Activated CD4-positive, alpha-beta T cell treated with anti-CD3 and anti-CD28 coated beads for 24 hours (primary cell): ENCODE data around the gene MOB1A.
"Not testable (repeated sequence)": the region's sequence is repeated elsewhere in the genome, so short reads cannot be mapped to it uniquely, and the experiment has no call there.

Experiments used
- DNase-seq, 2 donors: peaks; one replicate each; pipeline ENCODE4 v3.0.0-alpha.2; 2020; ENCODE audit warnings: low read depth in 2 of 2

The MOB1A gene

DNA sequence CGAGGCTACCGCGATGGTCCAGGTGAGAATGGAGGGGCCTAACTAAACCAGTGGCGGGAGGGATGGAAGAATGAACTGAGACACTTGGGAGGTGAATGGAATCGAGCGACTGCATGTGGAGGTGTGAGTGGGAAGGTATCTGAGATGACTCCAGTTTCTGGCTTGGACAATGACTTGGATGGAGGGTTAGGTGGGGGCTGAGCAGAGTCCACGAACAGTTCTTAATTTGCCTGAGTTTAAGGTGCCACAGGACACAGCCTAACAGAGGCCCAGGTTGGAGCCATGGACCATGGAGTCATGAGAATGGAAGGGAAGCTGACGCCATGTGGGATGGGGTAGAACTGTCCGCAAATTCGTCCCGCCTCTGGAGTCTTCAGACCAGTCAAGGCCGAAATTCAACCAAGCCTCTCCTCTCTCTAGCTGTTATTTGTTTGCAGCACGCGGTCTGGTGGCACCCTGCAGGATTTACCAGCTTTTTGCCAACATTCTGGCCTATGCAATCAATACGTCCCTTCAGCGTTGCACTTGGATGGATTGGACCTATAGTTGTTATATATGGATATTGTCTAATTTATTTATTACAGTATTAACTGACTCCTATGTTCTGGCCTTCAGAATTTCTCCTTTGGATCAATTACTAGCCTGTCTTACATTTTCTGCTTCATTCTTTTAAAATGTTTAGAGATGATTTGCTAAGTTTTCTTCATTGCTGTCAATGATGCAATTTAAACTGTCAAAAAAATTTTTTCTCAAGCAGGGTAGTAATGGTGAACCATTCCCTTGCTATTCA, 30.0 kb downstream of the MOB1A start:
- no peak for DNase-seq

DNA sequence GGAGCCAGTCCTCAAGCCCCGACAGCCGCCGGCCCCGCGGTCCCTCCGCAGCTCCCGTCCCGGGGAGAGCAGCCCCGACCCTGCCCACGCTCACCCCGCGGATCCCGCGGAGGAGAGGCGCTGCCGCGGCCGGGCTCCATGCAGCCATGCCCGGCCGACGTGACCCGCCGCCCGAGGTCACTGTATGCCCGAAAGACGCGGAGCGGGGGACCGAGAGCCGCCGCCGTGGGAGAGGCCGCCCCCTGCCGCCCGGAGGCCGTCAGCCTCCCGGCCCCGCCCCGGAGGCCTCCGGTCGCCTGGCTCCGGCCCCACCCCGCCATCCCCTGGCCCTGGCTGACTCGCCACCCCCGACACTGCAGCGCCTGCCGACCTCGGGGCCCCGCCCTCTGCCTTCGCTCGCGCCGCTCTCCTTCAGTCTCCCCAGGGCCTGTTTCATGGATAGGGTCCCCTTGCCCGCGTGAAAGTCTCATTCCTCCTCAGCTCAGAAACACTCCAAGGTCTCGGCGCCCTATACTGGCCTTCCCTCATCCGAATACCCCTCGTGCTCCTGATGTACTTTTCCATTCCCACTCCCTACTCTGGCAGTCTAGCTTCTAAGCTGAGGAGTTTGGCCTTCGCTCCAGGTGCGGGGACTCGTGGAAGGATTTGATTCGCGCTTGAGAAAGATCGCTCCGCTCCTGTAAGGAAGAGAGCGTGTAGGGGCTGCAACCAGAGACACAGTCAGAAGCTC, 30.8 kb downstream of the MOB1A start, which contains the start of gene BOLA3:
Gene BOLA3 (minus strand): TSS at position 186 of the 730 bp plus-strand sequence. CDS start 38 bp downstream, at position 148.
- DNase-seq: peak; percentile 72 to 85

DNA sequence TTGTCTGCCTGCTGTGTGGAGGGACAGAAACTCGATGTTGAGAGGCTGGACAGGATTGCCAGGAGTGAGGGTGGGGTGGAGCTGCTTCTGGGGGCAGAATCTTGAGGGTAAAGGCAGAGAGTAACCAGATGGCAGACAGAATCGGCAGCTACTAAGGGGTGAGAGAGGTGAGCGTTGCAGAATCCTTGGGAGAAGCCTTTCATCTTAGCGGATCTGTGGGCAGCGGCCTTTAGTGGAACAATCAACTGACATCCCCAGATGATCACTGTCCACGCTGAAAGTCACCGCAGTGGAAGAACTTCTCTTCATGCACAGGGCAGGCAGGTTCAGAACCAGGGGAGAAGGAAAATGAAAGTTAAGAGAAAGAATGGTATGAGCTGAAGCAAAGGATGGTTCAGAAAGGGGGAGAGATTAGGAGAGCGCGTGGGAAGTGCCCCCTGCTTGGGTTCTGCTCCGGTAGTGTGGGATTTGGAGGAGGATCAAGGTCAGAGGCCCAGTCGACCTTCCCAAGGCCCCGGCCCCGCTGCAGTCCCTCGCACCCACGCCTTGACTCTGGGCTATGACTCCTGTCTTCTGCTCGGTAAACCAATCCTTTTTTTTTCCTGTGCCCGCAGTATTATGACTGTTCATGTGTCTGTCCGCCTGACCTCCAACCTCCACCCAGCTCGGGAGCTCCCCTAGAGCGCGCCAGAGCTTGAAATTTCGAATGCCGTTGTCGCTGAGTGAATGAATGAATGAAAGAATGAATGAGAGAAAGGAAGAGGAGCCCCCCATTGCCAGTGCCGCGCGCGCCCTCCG, 31.6 kb downstream of the MOB1A start:
- peak in 1 of 2 donors; percentile 3 for DNase-seq

DNA sequence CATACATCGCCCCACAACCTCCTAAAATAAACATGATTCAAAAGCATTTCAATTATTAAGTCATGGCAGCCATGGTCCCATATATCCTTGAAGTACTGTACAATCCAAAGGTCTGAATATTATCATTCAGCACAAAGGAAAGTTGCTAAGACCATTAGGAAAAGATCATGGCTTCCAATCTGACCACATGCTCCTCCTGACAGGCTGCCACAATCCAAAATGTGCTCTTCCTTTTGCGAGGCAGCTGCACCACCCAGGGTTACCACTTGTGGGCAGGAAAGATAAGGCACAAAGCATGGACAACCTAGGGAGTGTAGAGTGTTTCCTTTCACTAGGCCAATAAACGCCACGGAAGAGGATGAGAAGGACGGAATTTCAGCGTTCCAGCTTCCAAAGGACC, 36.3 kb downstream of the MOB1A start:
- DNase-seq: no peak

DNA sequence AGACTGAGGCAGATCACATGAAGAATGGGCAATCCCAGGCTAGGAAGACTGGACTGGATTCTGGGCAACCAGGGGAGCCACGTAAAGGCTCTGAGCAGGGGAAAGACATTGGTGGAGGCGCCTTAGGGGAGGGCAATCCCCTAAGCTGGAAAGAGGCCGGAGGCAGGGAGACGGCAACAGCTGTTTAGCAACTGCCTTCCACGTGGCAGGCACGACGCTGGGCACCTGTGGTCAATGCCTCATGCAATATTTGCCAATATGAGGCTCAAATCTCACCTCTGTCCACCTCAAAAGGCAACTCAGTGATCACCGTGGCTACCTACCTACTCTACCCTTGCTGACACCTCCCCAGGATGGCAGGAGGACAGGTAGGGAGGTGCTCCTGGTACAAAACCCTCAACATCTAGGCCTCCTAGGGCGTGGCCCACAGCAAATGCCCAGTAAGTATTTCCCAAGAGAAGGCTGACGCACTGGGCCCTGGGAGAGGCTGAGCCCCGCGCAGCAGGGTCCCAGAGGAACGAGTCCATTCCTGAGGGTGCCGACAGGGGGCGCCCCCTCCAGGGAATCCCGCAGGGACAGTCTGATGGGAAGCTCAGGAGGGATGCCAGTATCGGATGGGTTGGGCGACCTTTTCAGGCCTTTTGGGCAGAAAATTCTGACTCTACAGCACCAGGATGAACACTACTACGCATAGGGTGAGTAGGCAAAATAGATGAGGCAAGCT, 39.9 kb downstream of the MOB1A start:
- no peak for DNase-seq

DNA sequence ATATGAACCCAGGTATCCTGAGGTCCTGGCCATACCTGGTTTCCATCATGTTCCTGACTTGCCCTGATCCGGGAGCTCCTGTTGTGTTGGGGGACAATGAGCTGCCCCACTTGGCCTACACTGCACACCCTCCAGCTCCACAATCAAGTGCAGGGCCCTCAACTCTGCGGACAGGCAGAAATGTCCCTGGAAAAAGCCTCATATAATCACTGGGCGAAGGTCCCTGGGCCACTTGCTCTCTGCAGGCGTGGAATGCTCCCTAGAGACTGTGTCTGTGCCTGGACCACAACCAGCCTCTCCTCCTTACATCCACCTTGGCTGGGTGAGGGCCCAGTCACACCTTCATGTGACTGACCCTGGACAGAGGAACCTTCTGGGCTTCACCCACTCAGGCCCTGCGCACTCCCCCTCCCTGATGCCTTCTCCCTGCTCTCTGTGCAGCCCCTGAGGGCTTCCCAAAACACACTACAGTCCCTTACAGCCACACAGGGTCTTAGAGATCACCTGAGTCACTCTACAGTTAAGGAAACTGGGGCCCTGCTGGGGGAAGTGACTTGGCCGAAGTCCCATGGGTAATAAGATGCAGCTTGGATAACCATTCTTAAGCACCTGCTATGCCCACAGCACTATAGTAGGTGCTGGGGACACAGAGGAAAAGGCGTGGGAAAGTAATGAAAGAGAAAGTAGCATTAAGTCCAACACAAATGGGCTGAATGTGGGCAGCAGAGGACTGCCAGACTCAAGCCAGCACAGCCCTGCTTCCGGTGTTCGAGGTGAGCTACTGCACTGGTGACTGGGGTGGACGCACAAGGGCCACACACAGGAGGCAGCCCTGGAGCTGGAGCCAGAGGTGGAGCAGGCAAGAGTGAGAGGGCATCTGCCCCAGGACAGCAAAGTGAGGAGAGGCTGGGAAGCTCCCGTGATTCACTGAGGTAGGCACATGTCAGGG, 40.8 kb downstream of the MOB1A start:
- no peak for DNase-seq

DNA sequence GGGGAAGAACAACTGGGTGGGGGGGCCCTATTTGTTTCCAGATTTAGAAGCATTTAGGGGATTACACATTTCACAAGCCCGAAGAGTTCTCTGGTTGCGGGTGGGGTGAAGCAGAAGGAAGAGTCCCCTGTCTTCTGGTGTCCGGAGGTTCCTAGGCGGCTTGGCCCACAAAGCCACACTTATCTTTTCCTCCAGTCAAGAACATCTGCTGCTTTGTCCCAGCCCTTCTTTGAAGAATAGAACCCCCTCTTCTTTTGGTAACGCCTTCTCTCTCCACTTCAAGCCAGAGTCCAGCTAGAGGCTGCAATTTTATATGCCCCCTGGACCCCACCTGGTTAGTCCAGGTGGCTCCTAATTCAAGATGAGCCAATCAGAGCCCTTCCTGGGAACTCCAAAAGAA, 46.8 kb downstream of the MOB1A start:
- no peak for DNase-seq

DNA sequence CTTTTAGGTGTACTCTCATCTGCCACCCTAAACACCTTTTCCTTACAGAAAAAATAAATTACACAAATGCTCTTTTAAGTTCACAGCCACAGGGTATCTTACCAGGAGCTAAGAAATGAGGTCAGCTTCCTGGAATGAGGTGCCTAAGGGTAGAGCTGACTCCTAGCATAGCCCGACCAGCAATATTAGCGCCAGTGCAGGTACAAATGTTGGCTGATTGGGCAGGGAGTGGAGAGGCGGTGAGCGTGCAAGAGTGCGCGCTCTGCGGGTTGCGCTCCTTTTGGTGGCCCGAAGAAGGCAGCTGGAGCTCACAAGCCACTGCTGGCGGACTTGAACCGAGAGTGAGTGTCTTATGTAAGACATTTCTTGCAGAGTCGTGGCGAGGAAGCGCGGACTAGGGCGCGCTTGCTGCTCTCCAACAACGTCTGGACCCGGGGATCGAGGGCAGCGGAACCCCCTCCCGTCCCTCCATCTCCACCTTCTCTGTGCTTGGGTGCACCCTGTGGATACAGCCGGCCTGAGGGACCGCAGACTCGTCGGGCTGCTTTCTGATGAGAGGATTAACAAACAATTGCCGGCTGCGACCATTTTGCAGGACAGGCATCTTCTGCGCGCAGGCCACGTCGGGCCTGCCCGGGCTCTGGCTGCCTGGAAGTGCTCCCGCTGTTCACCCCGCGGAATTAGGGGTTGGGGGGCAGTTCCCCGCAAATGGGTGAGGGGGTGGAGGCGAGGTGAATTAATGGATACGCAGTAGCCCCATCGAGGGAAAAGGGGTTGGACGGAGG, 48.3 kb downstream of the MOB1A start:
- DNase-seq: no peak

DNA sequence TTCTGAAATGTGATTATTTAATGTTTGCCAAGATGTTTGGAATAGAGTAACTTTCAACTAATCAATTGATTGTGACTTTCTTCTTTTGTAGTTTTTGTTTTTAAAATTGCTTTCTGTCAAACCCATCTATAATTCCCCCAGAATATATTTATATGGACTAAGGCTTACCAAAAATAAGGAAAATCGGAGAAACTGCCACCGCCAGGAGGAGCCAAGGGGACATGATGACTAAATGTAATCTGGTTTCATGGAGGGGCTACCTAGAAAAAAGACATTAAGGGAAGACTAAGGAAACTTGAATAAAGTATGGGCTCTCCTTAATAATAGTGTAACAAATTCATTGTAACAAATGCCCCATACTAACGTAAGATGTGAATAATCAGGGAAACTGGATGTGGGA, 50.5 kb downstream of the MOB1A start:
- no peak for DNase-seq

DNA sequence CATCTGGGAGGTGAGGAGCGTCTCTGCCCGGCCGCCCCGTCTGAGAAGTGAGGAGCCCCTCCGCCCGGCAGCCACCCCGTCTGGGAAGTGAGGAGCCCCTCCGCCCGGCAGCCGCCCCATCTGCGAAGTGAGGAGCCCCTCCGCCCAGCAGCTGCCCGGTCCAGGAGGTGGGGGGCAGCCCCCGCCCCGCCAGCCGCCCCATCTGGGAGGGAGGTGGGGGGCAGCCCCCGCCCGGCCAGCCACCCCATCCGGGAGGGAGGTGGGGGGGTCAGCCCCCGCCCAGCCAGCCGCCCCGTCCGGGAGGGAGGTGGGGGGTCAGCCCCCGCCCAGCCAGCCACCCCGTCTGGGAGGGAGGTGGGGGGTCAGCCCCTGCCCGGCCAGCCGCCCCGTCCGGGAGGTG, 54.7 kb downstream of the MOB1A start:
- DNase-seq: not testable (repeated sequence)

DNA sequence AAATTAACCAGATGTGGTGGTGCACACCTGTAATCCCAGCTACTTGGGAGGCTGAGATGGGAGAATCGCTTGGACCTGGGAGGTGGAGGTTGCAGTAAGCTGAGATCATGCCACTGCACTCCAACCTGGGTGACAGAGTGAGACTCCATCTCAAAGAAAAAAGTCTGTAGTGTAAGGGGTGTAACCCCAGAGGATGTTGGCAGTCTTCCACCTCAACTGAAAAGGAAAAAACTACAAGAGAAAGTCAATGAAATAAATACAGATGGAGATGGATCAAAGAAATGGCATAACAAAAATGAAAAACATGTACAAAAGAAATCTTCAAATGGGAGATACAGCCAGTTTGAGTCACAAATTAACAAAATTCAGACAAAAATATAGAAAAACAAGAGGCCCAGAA, 56.8 kb downstream of the MOB1A start:
- not testable (repeated sequence) for DNase-seq

DNA sequence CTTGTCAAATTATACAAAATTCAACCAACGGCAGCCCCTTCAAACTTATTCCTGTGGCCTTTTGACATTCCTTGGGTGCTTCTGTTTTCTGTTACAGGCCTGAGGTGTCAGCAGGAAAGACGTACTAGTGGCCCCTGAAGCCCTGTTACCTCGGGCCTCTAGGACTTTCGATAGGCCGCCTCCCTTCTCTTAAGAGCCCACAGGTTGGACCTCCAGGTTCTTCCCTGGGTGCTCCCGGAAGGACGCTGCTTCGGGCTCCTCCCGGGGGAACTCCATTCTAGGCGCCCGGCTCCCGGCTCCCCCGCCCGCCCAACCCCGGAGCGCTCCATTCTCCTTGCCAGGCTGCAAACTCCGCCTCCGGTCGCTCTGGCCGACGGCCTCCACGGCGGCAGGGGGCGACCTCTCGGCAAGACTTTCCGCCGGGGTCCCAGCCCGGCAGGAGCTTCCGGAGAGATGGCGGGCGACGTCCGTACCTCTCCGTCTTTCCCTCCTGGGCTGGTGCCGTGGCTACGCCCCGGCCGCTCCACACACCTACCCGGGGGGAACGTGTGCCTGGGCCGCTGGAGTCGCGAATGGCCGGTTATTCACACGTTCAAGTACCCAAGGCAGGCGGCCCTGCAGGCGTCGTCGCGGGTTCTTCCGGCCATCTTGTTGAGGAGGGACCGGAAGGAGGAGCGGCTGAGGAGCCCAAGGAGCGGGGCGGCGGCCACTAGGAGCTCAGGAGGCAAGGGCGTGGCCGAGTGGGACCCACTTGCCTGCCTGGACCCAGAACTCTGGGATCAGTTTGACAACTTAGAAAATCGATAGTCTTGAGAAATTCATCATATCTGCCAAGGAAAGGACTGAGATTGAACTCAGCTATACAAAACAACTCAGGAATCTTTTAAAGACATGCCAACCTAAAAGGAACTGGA, 58.5 kb downstream of the MOB1A start:
- DNase-seq: peak; percentile 77 to 78

DNA sequence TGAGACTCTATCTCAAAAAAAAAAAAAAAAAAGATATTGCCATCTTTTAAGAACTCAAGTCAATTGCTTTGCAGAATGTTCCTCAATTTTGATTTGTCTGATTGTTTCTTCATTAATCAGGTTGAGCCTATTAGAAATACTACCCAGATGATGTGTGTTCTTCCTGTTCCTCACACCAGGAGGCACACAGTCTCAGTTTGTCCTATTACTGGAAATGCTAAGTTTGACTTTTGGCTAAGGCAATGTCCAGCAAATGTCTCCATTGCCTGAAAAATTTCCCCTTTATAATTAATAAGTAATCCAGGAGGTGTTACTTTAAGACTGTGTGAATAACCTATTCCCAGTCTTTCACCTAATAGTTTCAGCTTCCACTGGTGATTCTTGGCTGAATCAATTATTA, 59.3 kb downstream of the MOB1A start:
- DNase-seq: no peak

DNA sequence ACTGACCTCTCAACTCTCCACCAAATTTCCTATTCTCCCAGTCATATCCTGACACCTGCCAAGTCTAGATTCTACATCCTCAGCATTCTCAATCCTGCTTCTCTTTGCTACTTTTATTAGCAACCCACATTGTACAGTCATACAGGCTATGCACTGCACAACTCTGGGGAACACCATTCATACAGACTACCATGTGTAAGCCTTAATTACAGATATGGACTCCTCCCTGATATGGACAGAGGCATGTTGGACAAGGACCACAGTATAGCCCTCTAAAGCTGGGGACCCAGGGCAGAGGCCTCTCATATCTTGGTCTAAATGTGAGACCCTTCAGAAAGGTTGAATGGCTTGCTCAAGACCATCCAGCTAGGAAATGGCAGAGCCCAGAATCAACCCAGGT, 67.3 kb downstream of the MOB1A start:
- DNase-seq: no peak

DNA sequence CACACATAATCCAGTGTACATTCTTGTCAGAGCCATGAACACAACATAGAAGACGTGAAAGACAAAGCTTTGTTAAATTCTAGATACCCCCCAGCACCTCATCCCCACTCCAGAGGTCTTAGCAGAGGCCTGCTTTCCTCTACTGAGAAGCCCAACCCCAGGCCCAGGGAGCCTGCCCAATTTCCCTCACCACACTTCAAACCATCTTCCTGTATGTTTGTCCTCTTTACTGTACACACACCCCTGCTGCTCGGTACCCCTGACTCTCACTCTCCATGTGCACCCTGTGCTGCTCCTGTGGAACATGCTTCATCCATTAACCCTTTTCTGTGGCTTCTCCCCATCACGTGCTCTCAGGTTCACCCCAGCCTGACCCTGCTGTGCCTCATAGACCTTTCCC, 68.1 kb downstream of the MOB1A start:
- no peak for DNase-seq

DNA sequence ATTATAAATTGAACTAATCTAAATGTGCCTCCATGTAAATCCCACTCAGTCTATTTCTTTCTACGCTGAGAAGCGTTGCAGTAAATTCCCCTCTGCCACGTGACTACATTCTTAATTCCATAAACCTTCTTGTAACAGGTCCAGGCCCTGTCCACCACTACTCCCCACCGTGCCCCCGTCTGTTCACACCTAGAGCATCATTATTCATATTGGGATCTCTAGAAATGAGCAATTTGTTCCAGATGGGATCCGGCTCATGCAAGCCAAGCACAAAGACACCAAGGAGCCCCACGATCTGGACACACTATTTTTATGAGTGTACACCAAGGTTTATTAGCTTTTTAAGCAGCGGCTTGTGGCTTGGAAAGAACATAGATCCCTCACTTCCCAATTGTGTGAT, 69.1 kb downstream of the MOB1A start:
- no peak for DNase-seq

DNA sequence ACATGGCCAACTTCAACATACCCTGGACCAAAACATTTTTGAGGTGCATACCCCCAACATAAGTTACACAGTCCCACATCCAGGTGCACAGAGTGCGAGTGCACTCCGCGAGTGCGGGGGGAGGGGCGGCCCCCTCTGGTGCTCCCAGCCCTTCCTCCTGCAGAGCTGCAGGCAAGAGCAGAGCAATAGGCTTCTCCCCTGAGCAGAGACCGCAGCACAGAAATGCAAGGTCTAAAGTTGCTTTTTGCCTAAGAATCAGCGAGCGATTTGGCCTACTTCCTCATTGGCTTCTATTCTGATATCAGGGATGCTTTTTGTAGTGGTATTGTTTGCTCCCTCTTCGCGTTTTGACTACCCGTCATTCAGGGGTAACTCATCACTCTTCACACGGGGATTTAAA, 71.6 kb downstream of the MOB1A start:
- DNase-seq: no peak

DNA sequence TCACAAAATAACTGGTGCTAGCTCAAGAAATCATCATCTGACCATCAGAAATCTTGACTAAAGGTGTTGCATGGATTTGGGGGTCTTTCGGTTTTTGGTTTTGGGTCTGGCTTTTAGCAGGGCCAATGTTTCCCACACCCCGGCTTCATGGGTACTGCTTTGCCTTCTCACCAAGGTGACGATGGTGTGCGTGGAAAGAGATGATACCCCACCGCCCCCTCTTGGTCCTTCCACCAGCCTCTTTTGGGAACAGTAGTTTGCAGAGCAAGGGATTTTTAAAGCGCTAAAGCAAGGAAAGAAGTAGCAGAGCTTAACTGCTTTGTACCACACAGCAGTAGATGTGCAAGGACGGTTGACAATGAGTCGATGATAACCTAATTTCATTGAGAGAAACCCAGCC, 73.3 kb downstream of the MOB1A start:
- no peak for DNase-seq

DNA sequence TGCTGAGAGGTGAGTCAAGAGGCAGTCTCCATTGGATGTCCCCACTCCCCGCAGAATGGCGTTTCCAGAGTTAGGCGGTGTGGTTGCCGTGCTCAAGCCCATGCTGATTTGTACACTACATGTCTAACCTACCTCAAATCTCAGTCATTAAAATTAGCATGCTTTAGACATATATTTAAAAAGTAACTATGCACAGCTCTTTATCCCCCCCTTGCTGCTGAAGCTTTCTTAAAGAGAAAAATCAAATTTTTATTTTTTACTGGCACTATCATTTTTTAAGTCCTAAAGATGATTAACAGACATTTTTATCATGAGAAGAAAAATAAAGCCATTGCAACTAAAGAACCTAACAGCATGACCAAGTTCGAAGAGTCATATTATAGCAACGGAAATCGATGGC, 73.8 kb downstream of the MOB1A start:
- DNase-seq: no peak
